ENCODE data around the gene CLIP1. TPM values are rescaled to one million over a fixed set of nuclear protein-coding genes. Genes with fewer than 3 reads are reported as not detected.
A peak's percentile ranks its signal among the peaks of the same experiment; 100 is the strongest.

Gene CLIP1
- total and polyA plus RNA-seq, 2 of the 13 experiments (the other 11 are each of a cell fraction or from before 2014, with no cell fraction given): 28.9 to 43.7 TPM

- TF ChIP-seq ZBTB39 (CRISPR knock-in tag; IDR thresholded peaks at IDR 0.05): 0 out of 2 replicates have a peak, but pooled peaks have one; percentile 45
- TF ChIP-seq TFDP2 (CRISPR knock-in tag; IDR thresholded peaks at IDR 0.05): peak; percentile 62
- no peak for TF ChIP-seq MAFF (IDR thresholded peaks at IDR 0.05; ENCODE audit: low read depth, low read length)
- TF ChIP-seq LRRFIP1 (CRISPR knock-in tag; conservative IDR thresholded peaks at IDR 0.05): no peak
- TF ChIP-seq SRSF4 (IDR thresholded peaks at IDR 0.05; ENCODE audit: low read depth, low read length, poor library complexity, severe bottlenecking): no peak
- 0 out of 2 replicates have a peak, but pooled peaks have one; percentile 31 for TF ChIP-seq U2AF2 (IDR thresholded peaks at IDR 0.05; ENCODE audit: low read depth, low read length)
- peak; percentile 95 for TF ChIP-seq MXD4 (CRISPR knock-in tag; IDR thresholded peaks at IDR 0.05)
- no peak for TF ChIP-seq TCF7L2 (IDR thresholded peaks at IDR 0.05; ENCODE audit: low read depth, low read length)
- peak; percentile 95 for TF ChIP-seq NFRKB (IDR thresholded peaks at IDR 0.05)
- TF ChIP-seq ONECUT2 (CRISPR knock-in tag; IDR thresholded peaks at IDR 0.05): peak; percentile 34; the same call in 1 of the 2 replicates
- peak; percentile 79; the same call in 1 of the 2 replicates for TF ChIP-seq HES4 (CRISPR knock-in tag; IDR thresholded peaks at IDR 0.05; ENCODE audit: borderline replicate concordance)
- no peak for TF ChIP-seq KLF15 (CRISPR knock-in tag; IDR thresholded peaks at IDR 0.05; ENCODE audit: borderline replicate concordance)
- no peak for TF ChIP-seq XBP1 (CRISPR knock-in tag; IDR thresholded peaks at IDR 0.05)
- peak; percentile 44; the same call in 1 of the 2 replicates for TF ChIP-seq ZBTB49 (CRISPR knock-in tag; IDR thresholded peaks at IDR 0.05; ENCODE audit: borderline replicate concordance)
- peak; percentile 84; the same call in 1 of the 2 replicates for TF ChIP-seq MAF1 (CRISPR knock-in tag; IDR thresholded peaks at IDR 0.05; ENCODE audit: borderline replicate concordance)
- no peak for TF ChIP-seq ZNF446 (CRISPR knock-in tag; IDR thresholded peaks at IDR 0.05)
- no peak; the same call in 1 of the 2 replicates for TF ChIP-seq ZNF512 (CRISPR knock-in tag; IDR thresholded peaks at IDR 0.05)
- TF ChIP-seq SOX6 (IDR thresholded peaks at IDR 0.05): no peak
- peak; percentile 51 for TF ChIP-seq SOX6 (CRISPR knock-in tag; IDR thresholded peaks at IDR 0.05)
- peak; percentile 74; the same call in 1 of the 2 replicates for TF ChIP-seq ZNF569 (CRISPR knock-in tag; IDR thresholded peaks at IDR 0.05; ENCODE audit: borderline replicate concordance)
These were observed 156.1 kb downstream of the CLIP1 start, which contains the start of gene VPS33A (continued) for GRCh38 chr12:122266230-122266901.
